Dermis microvascular lymphatic vessel endothelial cell (primary cell): Measurements from ENCODE around the gene NOL12. TPM values are rescaled to one million over a fixed set of nuclear protein-coding genes. Genes with fewer than 3 reads are reported as not detected.

Experiments used
- DNase-seq, 2 donors: peaks; one replicate each; pipeline versions ENCODE4 v3.0.0 to v3.0.0-alpha.2; 2010; ENCODE audit warnings: low read depth in 2 of 2
- total RNA-seq: library from RNA; depleted of rRNA; stranded (reverse); fragments of >200 nt; gene quantifications from 2 replicates; pipeline ENCODE4 v1.2.1, GENCODE V29; 2014

Gene NOL12
- total RNA-seq, 1 donor from 2014 or later = 17.6 TPM

GRCh38 chr22:37659066-37659896 lies 26.9 kb upstream of the NOL12 start:
- no peak for DNase-seq

DNA sequence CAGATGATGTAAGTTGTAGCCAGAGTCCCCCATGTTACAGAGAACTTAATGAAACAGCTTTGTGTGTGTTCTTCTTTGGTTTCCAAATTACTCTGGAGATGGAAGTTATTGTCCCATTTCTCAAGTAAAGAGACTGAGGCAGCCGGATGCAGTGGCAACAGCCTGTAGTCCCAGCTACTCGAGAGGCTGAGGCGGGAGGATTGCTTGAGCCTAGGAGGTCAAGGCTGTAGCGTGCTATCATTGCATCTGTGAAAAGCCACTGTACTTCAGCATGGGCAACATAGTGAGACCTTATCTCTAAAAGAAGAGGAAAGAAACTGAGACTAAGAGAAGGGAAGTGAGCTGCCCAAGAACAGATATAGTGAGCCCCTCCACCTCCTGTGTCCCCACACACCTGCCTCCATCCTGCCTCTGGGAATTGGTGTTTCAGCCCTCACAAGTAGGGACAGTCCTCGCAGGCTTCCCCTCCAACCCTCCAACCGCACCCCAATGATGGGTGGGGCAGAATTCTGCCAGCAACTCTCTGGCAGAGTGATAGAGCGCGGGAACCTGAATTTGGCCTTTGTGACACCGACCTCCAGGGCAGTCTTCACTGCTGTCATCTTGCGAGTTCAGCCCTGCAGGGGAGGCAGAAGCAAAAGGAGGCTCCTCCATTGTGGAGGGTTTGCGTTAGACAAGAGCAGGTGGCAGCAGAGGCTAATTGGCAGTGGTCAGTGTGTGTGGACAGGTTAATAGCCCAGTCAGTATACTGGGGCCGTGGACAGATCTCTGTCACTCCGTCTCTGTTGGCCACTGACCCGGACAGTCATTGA lies 26.0 kb upstream of the NOL12 start:
- DNase-seq = no peak

GRCh38 chr22:37660709-37661045 lies 25.5 kb upstream of the NOL12 start:
- no peak for DNase-seq

DNA sequence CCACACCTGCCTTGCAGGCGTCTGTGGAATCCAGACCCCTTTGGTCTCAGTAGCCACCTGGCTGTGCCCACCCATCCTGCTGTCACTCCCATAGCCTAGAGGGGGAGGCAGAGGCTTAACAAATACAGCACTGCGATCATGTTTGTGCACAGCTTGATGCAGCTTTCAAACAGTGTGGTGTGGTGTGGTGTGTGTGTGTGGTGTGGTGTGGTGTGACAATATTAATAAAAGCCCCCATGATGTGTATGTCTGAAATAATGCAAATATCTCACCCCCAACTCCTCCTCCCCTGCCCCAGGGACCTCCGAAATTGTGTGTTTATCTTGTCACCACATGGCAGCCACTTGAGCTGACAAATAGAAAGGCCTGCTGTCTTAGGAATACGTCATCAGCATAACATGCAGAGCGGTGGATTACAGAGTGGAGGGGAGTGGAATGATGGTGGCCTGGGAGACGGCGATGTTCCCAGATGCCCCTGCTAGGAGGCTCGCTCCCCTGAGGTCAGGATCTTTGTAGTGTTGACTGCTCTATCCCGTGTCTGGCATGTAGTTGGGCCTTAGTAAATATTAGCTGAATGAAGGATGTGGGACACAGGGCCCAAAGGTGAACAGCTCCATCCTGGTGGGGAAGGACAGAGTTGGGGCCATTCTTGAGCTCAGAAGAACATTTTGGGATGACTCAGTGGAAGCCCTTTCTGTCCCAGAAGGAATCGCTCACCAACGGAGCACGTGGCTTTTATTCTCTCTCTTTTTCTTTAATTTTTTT lies 24.8 kb upstream of the NOL12 start:
- DNase-seq = peak in 1 of 2 donors; percentile 53

DNA sequence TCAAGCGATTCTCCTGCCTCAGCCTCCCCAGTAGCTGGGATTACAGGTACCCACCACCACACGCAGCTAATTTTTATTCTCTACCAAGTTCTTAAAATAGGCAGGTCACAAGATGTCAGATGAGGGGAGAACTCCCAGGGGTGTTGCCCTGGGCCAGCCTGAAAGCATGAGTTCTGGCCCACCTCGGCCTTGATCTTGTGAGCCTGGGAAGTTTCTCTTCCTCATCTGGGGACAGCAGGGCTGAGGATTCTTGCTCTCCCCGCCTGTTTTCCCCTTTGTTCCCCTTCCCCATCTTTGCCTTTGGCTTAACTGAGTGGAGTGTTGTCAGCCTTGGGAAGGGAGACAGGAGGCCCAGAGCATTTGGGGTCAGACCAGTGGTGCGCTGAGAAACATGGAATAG lies 24.1 kb upstream of the NOL12 start:
- DNase-seq = no peak

DNA sequence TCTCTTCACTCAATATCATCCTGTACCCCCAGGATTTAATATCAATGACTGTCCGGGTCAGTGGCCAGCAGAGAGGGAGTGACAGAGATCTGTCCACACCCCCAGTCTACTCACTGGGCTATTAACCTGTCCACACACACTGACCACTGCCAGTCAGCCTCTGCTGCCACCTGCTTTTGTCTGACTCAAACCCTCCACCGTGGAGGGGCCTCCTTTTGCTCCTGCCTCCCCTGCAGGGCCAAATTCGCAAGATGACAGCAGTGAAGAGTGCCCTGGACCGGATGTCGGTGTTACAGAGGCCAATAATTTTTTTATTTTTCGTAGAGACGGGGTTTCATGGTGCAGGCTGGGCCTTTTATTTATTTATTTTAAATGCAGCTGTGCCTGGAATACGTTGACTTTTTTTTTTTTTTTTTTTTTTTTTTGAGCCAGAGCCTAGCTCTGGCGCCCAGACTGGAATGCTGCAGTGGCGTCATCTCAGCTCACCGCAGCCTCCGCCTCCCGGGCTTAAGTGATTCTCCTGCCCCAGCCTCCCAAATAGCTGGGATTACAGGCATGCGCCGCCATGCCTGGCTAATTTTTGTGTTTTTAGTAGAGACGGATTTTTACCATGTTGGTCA lies 22.5 kb upstream of the NOL12 start:
- DNase-seq = no peak

DNA sequence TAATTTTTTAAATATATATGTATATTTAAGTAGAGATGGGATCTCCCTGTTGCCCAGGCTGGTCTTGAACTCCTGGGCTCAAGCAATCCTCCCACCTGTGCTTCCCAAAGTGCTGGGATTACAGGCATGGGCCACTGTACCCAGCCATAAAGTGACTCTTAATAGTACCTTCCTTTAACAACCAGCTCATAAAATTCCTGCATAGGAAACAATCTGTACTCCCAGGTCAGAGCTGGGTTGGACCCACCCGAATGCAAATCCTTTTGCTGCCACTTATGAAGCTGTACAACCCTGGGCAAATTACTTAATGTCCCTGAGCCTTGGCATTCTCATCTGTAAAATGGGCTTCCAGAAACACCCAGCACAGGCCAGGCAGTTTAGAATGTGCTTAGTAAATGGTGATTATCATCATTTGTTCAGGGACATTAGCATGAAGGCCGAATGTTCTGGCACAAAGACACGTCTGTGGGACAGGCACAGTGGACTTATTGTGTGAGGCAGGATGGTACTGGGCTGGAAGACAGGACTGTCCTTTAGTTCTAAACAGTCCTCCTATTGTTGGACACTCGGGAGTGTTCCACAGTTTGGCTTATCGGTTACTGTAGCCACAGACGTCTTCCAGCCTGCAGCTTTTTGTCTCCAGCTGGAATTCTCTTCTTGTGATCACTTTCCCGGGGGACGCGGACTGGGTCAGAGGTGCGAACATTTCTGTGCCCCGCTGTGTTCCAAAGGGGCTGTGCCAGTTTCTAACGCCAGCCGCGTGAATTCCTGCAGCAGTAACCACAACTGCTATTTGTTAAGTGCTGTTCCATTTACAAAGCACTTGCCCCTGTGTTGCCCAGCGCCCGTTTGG lies 21.7 kb upstream of the NOL12 start:
- no peak for DNase-seq

DNA sequence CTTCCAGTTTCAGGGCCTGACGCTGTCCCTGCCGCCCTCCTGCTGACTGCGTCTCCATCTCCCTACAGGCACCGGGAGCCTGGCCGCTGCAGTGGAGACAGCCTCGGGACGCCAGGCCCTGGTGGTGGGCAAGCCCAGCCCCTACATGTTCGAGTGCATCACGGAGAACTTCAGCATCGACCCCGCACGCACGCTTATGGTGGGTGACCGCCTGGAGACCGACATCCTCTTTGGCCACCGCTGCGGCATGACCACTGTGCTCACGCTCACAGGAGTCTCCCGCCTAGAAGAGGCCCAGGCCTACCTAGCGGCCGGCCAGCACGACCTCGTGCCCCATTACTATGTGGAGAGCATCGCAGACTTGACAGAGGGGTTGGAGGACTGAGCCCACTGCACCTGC lies 20.7 kb upstream of the NOL12 start:
- DNase-seq = no peak

DNA sequence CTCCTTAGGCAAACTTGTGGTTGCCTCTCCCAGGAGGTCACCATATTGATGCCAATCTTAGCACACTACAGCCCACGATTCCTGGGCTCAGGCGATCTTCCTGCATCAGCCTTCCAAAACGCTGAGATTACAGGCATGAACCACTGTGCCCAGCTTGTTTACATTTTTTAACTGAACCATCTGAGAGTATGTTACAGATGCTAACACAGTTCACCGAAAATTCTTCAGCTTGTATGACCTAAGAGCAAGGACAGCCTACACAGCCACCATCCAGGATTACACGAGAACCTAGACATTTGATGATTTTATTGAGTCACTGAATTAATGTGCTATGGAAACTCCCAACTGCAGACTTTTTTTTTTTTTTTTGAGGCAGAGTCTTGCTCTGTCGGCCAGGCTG lies 16.6 kb upstream of the NOL12 start:
- DNase-seq = no peak

DNA sequence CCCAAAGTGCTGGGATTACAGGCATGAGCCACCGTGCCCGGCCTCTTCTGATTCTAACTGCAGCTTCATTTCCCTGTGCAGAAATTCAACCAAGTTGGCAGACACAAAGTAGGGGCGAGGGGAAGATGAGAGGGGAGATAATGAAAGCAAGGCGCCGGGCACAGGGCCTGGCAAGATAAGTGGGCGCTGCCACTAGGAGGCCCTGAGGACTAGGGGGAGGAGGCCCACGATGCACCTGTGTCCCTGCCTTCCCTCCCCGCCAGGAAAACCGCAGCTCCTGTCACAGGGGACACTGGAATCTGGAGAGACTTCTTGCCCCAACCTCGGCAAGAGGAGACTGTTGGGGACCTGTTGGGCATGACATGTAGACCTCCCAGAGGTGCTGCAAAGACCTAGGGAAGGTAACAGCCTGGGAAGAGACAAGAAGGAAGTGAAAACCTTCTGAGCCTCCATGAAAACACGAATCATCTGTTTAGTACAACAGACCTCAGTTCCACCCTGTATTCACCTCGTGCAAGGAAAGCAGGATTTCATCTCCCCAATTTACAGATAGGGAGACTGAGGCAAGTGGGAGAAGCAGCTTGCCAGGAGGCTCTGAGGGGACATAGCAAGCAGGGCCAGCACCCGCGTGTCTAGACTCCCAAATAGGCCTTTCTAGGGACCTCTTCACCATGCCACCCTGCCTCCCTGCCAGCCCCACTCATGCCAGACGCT lies 13.8 kb upstream of the NOL12 start:
- DNase-seq = no peak

- DNase-seq = no peak
These were observed 13.2 kb upstream of the NOL12 start for GRCh38 chr22:37672920-37673455.

- DNase-seq = no peak
These were observed 11.9 kb upstream of the NOL12 start for GRCh38 chr22:37674248-37674647.

DNA sequence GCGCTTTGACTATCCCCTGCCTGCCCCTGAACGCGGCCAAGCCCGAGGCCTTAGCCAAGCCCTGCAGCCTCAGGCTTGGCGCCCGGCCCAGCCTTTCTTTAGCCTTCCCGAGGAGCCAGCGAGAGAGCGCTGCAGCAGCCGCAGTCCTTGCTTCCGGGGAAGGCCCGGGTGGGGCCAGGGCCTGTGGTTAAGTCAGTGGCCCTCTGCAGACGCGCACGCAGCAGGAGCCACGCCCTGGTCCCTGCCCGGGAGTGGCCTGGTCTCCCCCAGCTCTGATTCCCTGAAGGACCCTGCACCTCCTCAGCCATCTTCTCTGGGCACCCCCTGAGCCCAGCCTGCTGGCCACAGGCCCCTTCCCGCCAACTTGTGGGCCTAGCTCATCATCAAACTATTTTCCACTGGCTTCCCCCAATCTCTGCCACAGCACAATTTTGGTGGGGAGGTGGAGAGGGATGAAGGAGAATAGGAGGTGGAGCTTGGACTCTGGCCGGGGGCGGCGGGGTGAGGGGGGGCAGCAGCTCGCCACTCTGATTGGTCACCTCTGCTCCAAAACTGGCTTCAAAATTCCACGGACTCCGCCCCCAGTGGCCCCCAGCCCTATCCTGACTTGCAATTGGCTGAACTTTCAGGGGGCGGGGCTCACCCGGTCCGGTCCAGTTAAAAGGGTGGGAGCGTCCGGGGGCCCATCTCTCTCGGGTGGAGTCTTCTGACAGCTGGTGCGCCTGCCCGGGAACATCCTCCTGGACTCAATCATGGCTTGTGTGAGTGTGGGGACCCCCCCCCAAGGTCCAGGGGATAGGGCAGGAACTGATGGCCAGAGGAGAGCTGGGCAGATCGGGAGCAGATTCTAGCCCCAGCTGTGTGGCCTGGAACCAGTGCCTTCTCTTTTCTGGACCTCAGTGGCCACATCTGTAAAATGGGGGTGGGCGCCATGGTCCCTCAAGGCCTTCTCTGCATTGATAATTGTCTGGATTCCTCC lies 10.9 kb upstream of the NOL12 start, which contains the start of gene LGALS1:
Gene LGALS1 (plus strand): TSS at position 686 of the 979 bp plus-strand sequence. CDS start 67 bp downstream, at position 753.
- peak; percentile 59 to 89 for DNase-seq

DNA sequence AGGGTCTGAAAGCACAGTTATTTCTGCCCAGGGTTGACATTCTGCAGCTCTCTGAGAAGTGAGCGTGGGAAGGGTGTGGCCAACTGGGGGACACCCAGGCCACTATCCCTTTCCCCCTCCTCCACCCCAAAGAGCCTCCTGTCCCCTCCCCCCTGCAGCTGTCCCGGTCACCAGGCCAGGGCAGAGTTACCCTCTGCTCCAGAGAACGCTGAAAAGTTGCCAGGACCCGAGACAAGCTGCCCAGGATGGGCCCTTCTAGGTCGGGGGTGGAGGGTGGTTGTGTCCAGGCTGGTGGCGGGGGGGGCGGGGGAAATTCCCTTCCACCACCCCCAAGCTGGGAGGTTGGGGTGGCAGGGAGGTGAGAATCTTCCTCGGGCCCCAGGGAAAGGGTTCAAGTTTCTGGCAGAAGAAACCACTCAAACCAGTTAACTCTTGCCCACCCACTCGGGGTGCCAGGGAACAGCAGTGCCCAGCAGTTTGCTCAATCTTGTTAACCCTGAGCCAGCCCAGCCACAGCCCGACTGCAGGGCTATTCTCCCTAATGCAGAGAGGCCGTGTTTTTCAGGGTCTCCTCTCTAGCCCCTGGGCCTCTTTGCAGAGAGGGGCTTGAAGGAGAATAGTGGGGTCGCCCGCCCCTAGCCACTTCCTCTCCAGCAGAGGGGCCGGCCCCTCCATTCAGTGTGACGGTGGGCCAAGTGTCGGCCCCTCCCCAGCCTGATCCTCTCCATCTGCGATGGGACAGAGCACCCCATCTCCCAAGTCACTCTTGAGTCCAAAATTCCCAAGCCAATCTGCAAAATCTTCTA lies 10.0 kb upstream of the NOL12 start:
- DNase-seq = peak in 1 of 2 donors; percentile 40

GRCh38 chr22:37676736-37677492 lies 9.2 kb upstream of the NOL12 start:
- peak; percentile 60 to 96 for DNase-seq

- no peak for DNase-seq
These were observed 8.6 kb upstream of the NOL12 start for GRCh38 chr22:37677493-37677974.

DNA sequence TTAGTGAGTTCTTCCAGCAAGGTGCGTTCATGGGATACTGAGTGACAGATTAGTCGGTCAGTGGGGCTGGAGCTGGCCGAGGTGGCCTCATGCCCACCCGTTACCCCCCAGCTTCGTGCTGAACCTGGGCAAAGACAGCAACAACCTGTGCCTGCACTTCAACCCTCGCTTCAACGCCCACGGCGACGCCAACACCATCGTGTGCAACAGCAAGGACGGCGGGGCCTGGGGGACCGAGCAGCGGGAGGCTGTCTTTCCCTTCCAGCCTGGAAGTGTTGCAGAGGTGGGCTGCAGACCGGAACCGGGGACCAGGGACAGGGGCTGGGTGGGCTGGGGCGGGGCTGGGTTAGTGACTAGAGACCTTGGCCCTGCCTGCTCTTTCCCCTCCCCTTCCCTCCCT lies 7.8 kb upstream of the NOL12 start:
- DNase-seq = no peak
